Epithelial cell of prostate (primary cell): Measurements from ENCODE around the gene RRP15.

ENCODE experiments used
- DNase-seq: peaks from one replicate; pipeline ENCODE4 v3.0.0-alpha.2; 2011; ENCODE audit warnings: low read depth, low spot score
- H3K27ac ChIP-seq: fragments of 450-650 bp; 2 replicates; pipeline ENCODE4 v1.5.1; 2017; ENCODE audit warnings: mild to moderate bottlenecking

Gene RRP15

GRCh38 chr1:218382261-218382660 lies 97.2 kb downstream of the RRP15 start:
- no peak overlapping the region for H3K27ac ChIP-seq

GRCh38 chr1:218383051-218383450 lies 98.0 kb downstream of the RRP15 start:
- peak overlapping the region; percentile 58 for H3K27ac ChIP-seq
- DNase-seq = no peak

More at GRCh38 chr1:218382261-218382660, 97.2 kb downstream of the RRP15 start:
- DNase-seq = no peak

GRCh38 chr1:218383681-218384080 lies 98.6 kb downstream of the RRP15 start:
- peak overlapping the region; percentile 58 for H3K27ac ChIP-seq
- peak; percentile 72 for DNase-seq

- DNase-seq = no peak
- no peak overlapping the region for H3K27ac ChIP-seq
Observed at GRCh38 chr1:218384581-218384993, 99.5 kb downstream of the RRP15 start.
